ENCODE data around the gene RFT1. TPM values are rescaled to one million over a fixed set of nuclear protein-coding genes. Genes with fewer than 3 reads are reported as not detected.

RFT1 gene
- polyA plus RNA-seq, 12 donors = 11.2 to 18.1 (median 13.5) TPM; not detected in 1

DNA sequence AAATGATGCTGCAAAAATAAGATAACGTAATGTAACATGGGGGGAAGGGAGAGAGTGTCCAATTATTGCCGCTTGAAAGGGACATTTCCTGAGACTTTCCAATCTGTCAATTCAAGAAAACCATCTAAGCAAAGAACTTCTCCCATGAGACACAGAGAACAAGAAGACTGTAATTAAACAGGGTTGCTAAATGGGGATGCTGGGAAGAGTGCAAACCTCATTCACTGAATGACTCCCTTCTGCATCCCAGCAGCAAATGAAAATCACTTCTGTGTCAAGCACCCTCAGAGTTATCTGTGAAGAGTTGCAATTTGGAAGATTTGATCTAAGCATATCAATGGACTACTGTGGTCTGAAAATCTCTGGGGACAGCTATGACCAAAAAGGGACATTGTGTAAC is 3.6 kb downstream of the RFT1 start:
- DNase-seq = no peak

DNA sequence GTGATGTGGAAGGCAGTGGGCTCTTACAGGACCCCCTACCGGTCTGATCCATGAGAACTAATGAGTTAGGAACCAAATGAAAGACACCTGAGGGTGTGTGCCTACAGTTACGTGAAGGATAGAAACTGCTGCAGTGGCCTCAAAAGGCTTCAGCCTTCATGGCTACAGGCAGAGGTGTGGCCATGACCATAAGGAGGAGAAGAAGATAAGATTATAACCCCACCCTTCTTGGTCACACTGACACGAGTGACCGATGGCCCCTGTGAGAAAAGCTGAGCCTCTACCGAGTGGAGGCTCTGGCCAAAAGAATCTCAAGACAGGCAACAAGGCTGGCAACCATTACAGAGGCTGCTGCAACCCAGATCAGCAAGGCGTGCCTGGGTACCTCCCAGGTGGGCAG is 6.3 kb downstream of the RFT1 start:
- no peak for DNase-seq

DNA sequence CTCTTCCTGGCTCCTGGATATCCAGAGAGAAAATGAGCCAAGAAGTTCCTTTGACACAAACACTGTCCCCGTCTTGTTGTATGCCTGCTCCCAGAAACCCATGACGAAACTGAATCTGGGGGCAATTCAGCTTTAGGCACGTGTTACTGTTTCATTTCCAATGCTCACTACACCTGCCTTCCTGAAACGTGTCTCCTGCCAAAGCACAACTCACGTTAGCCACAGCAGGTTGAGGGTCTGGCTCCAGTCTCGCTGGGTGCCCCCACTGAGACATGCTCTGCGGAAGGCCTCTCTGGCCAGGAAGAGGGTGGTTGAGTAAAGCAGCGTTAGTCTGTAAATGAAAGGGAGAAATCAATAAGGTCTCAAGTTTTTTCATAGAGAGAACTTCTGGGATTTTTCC is 6.7 kb downstream of the RFT1 start:
- no peak for DNase-seq

DNA sequence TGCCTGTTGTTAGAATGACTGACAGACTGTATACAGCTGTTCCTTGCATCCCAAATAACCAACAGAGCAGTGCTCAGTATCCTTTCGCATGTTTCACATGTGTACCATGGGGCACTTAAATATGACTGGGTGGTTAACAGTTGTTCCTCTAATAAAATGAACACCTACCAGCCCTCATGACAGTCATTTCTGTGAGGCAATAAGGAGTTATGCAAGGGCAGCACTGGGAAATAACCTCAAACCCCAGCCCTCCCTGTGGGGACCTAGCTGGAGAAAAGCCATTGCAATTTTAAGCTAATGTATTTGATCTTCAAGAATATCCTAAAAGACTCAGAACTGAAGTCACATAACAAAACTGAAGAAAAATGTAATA is 7.3 kb downstream of the RFT1 start:
- no peak for DNase-seq

DNA sequence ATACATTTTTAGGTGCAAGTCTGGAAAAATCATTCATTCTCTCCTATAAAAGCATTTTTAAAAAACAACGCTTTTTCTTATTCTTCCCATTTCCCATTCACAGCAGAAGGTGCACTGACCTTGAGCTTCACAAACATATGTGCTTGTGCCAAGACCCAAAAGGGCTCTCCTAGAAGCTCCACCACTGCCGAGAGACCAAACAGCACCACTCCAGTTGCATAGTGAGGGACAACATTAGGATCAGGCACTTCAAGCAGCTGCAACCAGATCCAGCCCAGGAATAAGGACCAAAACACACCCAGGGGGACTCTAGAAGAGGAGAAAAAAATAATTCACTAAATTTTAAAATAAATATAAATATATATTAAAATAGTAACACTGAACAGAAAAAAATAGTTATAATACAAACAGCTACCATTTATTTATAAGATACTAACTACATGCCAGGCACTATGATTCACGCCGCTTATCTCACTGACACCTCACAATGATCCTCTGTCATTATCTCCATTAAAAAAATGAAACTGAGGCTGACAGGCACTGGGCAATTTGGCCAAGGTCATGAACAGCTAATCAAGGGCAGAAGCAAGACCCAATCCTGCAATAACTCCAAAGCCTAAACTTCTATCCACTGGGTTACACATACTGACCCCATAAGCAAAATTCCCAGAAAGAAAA is 7.8 kb downstream of the RFT1 start:
- no peak for DNase-seq

DNA sequence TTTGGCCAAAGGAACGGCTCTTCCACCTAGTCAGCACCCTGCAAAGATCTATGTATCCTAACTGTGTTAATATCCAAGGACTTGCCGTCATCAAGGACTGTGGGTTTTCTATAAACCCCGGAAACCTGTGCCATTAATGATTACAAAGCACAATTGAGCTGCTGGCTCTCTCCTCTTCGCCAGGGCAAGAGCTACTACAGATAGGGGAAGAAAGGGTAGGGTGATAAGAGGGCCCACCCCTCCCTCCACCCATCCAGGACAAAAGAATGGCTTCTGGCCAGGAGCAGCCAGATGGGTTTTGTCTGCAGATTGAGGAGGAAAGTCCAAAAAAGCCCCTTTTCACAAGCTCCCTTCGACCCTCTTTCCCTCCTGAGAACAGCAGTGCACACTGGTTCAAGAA is 9.9 kb downstream of the RFT1 start:
- no peak for DNase-seq

DNA sequence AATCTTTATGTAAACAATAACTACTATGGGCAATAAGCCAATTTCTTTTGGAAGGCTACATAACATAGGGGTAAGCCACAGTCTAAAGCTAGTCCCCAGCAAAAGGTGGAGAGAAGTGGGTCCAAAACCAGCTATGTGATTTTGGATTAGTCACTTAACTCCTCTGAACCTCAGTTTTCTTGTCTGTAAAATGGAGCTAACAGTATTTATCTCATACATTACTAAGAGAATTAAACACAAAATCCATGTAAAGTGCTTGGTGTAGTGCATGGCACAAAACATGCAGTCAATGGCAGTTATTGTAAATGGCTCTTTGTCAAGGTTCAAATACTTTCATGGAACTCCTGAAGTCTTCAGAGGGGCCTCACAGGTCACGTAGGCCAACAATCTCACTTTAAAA is 13.3 kb downstream of the RFT1 start:
- no peak for DNase-seq

DNA sequence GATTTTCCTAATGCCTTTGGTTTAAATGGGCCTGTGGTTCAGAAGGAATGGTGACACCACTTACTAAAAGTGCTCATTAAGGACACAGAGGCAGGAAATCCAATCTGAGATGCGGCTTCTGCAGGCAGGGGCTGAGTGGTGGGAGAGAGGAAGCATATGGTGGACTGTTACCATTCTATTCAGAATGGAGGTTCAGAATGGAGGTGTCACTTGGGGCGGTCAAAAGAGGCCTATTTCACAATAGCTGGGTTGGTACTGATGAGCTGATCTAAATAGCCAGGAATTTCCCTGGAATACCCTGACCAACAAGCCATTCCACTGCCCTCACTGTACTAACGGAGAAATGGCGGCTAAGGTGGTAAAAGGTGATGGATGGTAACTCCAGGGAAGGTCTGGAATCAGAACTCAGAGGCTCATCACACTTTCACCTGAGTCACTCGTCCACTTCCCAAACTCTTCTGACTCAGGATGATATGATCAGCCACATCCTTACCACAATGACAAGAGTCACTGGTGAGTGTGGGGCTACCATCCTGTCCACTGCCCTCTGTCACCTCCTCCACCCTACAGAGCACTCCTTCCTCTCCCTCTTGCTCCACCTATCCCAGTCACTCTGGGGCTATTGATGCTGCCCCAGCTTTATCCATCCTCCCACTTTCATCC is 15.7 kb downstream of the RFT1 start:
- no peak for DNase-seq

DNA sequence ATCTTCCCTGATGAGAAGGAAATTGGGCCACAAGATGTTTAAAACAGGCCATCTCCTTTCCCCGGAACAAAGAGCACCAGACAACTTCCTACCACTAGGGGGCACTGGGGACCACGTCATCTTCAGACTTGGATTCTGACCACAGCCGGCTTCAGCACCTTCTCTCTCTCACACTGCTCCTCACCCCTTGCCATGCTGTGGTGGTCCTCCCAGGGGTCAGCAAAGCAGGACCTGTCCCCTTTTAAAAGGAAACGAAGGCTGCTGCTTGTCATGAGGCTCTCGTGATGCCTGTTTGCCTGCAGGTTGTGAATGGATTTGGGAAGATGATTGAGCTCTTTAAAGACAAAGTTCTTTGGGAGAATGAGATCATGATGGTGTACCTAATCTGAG is 16.2 kb downstream of the RFT1 start:
- peak; percentile 89 for DNase-seq

DNA sequence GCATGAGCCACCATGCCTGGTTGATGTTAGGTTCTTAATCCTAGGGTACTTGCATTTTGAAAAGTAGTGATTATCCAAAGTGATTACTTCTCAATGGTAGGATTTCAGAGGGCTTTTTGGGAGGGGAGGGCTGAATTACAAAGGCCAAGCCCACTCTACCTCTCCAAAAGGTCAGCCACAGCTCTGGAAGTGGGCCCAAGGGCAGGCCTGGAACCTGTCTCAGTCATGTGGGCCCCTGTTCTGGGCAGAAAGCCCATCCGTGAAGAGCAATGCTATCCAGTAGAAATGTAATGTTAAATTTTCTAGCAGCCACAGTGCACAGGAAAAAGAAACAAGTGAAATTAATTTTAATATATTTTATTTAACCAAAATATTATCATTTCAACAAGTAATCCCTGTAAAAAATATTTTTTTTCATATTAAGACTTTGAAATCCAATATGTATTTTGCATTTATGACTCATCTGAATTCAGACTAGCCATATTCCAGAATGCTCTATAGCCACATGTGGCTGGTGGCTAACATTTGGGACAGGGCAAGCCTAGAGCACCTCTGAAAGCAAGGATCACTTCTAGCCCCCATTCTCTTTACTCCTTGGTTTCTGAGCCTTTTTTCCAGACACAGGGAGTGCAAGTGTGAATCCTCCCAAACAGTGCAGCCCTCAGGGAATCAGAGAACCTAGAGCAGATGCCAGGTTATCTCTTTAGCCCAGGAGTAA is 16.8 kb downstream of the RFT1 start:
- no peak for DNase-seq

DNA sequence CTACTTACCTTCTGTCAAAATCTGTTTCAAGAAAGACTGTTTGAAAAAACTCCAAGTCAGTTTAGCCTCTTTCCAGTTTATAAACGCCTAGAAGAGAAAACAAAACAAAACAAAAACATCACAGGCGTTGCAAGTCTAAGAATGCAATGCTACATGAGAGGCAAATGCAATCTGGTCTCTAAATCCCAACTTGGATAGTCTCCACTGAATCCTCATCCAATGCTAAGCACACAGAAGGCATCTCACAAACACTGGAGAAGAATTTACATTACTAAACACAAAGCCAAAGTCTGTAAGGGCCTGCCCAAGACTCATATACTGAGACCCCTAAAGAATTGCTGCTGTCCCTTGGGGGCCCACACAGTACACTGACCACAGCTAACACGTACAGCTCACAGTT is 18.4 kb downstream of the RFT1 start:
- no peak for DNase-seq

DNA sequence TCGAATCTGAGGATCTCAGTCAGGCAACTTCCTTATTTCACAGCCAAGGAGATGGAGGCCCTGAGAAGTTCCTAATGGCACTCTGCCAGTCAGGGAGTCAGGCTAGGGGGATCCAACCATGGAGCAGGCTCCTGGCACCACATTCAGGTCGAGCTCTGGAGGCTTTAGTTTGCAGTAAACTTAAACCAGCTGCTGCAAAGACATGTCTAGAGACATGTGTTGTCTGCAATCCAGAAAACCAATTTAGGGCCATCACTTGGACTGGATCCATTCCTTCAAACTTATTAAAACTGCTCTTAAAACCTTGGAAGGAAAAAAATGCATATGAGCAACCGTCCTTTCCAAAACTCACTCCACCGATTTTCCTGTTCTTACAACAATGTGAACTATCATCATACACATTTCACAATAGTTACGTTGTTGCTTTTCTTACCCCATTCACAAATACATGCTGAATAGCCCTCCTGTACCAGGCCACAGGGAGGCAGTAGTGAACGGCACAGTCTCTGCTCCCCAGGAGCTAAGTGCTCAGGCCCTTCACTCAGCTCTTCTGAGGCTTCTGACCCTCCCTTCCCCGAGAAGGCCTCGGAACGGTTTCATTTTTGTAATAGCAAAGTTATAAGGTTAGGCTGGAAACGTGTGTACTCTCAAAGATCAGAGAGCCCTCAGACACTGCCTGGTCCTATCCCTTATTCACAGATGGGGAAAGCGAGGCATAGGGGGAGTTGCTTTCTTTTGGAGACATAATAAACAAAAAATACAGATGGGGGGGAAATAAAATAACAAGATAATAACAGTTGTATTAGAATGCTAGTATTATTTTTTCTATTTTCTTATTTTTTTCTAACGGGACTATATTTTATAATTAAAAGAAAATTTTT is 20.1 kb downstream of the RFT1 start:
- DNase-seq = peak; percentile 74

DNA sequence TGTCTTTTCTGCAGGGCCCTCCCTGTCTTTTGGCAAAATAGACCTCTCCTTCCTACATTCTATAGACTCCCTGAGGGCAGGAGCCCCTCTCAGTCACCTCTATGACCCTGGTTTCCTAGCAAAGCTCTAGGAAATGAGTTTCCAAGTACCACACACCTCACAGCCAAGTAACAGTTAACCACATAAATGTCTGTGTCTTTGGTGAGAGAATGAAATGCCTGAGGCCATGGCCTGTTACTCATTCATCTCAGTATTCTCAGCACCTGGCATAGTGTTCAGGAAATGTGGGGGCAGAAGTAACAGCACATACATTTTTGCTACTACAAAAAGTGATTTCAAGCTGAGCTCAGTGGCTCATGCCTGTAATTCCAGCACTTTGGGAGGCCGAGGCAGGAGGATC is 21.0 kb downstream of the RFT1 start:
- DNase-seq = no peak

DNA sequence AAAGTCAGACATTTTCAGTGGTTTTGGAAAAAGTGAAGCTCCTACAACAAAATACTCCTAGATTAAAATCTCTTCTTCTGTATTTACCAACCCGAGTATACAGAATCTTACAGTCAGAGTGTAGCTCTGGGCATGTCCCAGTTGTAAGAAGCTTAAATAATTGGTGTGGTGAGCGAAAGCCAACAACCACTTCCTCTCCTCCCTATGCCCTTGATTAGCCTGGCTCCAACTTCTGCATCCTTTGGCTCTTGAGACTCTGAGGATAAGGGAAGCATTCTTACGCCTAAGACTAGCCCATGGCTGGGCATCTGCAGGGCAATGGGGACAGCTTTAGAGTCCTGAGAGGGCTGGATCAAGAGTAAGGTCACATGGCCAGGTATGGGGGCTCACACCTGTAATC is 25.5 kb downstream of the RFT1 start:
- DNase-seq = no peak

DNA sequence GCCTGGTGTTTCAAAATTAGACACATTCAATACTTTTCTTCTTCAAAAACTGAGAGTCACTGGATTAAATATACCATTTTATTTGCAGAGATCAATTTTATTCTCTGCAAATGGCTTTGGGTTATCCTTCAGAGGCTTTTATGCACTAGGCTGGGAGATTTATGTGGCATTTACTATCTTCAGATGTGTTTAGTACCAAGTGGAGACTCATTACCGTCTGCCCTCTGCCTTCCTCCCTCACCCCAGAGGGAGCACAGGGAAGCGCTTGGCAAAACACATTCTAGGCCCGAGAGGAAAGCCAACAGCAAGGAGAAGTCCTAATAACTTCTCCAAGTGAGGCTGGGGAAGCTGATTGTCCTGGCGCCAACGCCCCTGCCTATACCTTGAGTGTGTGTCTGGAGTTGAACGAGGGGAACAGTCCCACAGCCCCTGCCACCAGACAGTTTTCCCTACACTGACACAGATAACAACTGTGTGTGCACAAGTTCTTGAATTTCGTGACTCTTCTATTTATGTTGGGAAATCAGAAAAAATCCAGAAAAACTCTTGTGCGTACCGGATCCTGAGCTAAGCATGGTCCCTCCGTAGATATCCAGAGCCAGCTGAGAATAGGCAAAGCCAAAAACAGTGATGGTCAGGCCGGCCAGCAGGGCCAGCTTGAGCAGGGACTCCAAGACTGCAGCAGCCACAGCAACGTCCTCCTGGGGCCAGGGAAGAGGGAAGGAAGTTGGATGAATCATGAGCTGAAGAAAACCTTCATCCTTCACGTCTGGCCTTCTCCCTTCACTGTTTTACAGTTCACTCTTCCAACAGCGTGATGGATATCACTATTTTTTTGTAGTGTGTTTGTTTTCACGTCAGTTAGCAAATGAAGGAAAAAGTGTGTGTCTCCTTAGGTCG is 26.6 kb downstream of the RFT1 start:
- no peak for DNase-seq

DNA sequence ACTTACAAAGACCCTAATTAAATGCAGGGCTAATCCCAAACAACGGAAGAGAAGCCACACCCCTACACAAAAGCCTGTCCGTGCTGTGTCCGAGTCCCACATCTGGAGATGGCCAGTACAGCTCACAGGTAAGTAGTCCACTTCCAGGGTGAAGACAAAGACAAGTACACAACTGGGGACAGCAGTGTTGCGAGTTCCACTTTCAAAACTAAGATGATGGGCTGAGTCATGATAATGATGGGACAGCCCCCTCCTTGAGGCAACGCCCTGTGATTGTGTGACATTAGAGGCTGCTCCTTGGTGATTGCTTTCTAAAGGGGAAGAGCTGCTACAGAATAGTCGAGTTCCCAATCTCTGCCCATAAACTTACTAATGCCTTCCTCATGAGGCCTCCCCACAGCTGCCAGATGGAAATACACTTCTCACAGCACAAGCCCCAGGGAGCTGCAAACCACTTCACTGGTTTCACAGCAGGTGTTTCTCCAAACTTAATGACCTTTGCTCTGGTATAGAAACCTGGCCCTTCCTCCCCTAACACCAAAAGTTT is 27.6 kb downstream of the RFT1 start:
- no peak for DNase-seq

DNA sequence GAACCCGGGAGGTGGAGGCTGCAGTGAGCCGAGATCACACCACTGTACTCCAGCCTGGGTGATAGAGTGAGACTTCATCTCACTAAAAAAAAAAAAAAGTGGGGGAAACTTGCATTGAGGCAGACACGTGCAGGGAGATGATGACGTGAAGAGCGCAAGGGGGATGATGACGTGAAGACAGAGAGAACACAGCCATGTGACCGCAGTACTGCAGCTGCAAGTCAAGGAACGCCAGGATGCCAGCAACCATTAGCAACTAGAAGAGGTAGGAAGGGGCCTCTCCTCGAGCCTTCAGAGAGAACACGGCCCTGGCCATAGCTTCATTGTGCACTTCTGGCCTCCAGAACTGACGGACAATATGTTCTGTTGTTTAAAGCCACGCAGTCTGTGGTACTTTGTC is 28.3 kb downstream of the RFT1 start:
- DNase-seq = no peak

DNA sequence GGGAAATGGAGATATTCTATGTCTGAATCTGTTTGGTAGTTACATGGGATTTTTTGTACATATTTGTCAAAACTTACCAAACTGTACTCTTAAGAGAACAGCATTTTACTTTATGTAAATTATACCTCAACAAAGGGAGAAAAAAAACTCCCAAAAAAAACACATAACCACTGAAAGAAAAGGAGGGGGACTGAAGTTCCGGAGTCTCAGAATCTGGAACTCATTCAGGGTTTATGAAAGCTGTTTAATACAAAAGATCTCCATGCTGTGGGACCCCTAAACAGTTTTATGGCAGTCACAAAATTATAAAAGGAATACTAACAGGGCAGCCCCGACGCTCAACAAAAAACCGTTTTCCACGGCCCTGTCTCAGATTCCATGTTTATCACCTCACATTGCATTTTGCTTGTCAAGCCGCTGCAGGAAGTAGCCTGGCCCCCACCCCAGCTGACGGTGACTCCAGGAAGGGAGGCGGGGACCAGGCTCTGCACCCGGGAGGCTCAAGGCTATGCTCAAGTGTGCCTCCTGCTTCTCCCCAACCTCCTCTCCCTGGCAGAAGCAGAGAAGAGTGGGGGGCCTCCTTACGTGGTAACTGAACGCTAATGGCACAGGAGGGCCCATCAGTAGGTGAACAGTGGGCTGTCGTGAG is 29.3 kb downstream of the RFT1 start:
- no peak for DNase-seq

DNA sequence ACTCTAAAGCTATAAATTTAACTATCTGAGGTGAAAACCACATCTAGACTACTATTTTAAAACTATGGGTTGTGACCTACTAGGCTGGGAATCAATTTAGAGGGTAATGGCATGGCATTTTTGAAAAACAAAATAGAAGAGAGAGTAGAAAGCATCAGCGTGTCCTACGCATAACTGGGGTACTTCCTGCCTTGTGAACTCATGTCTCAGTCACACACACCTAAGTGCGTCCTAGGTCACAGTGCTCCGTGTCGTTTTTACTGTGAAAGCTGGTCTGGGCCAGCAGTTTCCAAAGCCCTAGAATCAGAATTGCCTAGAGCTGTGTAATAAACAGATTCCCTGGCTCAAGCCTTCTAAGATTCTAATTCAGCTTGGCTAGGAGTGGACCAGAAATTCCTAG is 32.3 kb downstream of the RFT1 start:
- no peak for DNase-seq

DNA sequence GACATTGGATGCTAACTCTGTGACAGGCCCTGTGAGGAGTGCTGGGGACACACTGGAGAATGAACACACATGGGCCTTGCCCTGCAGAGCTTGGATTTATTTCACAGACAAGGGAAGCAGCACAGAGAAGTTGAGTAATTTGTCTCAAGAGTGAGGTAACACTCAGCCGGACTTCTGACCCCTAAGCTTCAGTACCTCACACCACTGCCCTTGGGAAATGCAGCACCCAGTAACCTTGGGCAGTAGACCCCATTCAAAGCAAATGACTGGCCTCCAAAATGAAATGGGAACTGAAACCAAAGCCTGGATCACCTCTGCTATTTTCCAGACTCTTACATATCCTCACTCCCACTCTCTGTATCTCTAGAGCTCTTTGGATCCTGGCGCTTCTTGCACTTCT is 37.3 kb downstream of the RFT1 start:
- no peak for DNase-seq

Measured in muscle of arm (tissue), 12 donors.